ENCODE results near the gene SLC25A23. TPM values are rescaled to one million over a fixed set of nuclear protein-coding genes. Genes with fewer than 3 reads are reported as not detected.

The SLC25A23 gene
- total RNA-seq, 1 donor: 5.9 TPM

DNA sequence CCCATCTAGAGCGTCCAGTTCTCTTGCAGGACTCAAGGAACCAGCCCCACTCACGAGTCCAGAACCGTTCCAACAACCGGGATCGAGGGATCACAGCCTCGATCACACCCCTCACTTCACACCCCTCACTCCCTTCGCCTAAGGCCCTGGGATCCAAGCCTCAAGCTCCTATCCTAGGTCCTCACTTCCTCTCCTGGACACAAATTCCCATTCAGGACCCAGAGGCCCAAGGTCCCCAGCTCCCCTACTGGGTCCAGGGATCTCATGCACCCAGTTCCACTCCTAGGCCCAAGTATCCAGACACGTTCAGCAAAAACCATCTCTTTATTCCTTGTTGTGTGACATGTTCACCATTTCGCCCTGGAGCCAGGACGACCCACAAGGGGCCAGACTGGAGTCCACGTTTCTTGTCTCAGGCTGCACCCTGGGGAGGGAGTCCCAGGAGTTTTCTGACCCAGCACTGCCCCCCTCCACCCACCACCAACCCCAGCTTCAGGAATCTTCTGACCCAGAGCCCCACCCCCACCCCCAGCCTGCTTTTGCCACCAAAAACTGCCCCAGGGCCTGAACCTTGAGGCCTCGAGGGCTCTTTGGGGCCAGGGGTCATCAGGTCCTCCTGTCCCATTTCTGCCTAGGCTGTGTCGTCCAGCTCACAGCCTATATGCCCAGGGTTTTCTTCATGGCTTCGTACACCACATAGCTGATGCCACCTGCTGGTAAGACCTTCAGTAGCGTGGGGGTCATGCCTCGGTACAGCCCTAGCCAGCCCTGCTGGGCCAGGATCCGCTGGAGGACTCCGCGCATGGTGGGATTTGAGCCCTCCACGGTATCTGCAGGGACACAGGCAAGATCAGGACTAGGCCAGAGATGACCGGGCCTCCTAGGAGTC lies 33.6 kb downstream of the SLC25A23 start:
- peak overlapping the region; percentile 13 for H3K4me3 ChIP-seq (ENCODE audit: low read length)

DNA sequence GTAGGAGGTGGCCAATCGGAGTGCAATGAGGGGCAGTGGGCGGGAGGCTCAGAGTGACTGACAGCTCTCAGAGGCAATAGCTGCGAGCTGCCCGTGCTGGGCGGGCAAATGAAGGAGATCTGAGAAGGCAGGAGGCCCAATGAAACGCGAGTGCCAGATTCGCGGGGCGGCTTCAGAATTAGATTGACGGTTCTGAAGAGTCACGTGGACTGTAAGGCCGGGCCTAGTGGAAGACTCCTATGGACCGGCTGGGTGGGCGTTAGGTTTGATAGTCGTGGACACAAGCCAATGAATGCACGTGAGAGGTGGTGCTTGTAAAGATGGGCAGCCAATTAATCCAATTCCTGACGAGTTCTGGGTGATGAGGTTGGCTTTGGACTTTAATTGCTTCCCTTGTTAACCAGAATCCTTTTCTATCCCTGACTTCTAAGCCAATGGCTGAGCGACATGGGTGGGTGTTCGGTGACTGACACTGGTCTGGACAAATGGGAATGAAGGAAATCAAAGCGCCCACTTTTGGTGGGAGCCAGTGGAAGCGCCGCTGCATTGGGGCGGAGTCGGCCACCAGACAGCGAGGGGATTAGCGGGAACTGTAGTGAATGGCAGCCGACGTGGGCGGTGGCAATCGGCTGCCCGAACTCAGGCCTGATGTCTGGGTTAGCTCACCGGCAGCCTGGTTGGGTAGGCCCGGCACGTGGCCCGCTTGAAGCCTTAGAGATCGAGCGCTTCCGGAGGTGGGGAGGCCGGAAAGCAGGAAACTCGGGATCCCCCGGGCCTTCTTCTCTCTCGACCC lies 34.5 kb downstream of the SLC25A23 start:
- H3K4me1 ChIP-seq (ENCODE audit: insufficient read depth, low read length): peaks cover 35% of the 10 kb centered on the region

More for the DNA sequence above, 33.6 kb downstream of the SLC25A23 start:
- H3K27me3 ChIP-seq (ENCODE audit: insufficient read depth, low read length): no peaks in the 10 kb centered on the region
- peaks cover 35% of the 10 kb centered on the region for H3K4me1 ChIP-seq (ENCODE audit: insufficient read depth, low read length)
- no peaks in the 10 kb centered on the region for H3K9me3 ChIP-seq (ENCODE audit: low read depth, low read length)

DNA sequence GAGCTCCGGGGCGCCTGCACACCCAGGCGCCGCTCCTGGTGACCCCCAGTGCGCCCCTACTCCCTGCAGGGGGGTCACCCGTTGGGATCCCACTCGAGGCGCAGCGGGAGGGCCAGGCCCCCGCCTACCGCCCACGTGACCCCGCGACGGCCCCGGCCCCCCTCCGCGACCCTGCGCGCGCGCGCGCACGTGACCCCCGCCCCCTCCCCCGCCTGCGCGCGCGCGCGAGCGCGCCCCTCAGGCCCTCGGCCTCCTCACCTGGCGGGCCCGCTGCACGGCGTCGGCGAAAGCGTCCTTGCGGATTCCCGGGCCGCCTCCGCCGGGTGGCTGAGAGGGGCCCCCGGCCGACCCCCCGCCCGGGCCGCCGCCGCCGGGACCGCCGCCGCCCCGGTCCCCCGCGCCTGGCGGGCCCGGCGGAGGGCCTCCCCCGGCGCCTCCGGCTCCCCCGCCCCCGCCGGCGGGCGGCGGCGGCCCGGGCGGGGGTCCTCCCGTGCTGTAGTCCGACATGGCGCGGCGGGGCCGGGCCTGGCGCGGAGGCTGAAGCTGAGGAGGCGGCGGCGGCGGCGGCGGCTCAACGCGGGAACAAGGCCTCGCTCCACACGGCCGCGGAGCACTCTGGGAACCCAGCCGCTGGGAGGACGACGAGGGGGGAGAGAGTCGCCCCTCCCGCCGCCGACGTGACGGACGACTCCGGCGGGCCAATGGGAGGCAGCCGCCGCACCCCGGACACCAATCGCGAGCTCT lies 35.2 kb downstream of the SLC25A23 start, which contains the start of gene KHSRP:
TSS of gene KHSRP (minus strand) at position 617 of the 744 bp plus-strand sequence. CDS start at position 507, 110 bp downstream.
- Histone ChIP-seq H3K9me3 (ENCODE audit: low read depth, low read length) (no peaks in the 10 kb centered on the region), H3K27me3 (ENCODE audit: insufficient read depth, low read length) (no peaks in the 10 kb centered on the region), H3K4me1 (ENCODE audit: insufficient read depth, low read length) (peaks cover 31% of the 10 kb centered on the region), H3K4me3 (ENCODE audit: low read length) (peak within 1 kb of the TSS; percentile 54)

More for the DNA sequence above, 34.5 kb downstream of the SLC25A23 start:
- Histone ChIP-seq H3K27me3 (ENCODE audit: insufficient read depth, low read length) (no peaks in the 10 kb centered on the region), H3K4me3 (ENCODE audit: low read length) (peak overlapping the region; percentile 13), H3K9me3 (ENCODE audit: low read depth, low read length) (no peaks in the 10 kb centered on the region)

DNA sequence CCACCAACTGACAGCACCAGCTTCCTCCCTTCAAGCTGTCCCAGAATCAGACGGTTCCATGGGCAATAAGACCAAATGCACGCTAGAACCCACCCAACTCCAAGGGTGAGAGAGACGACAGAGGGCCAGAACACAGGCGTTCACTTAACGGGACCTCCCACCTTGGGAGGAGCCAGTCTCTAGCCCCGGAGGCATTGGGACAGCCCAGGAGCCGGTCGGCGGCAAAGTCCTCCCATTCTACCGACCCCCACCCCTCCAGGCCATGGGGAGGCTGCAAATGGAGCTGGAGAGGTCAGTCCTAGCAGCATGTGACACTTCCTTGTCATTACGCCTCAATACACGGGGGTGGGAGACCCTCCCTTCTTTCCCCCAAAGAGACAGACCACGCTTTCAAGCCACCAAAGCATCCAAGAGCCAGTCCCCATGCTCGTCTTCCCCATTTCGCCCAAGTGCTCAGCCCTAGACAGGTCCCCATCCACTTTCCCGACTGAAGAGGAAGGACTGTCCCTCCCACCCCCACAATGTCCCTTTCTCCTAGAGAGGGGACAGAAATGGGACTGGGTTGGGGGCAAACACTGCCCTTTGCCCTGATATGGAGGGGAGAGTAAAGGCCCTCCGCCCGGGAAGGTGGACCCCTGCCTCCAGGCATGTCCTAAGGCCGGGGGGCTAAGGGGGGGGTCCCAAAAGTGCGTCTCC lies 35.9 kb downstream of the SLC25A23 start:
- H3K9me3 ChIP-seq (ENCODE audit: low read depth, low read length): no peaks in the 10 kb centered on the region
- H3K4me3 ChIP-seq (ENCODE audit: low read length): peak overlapping the region; percentile 54
- H3K4me1 ChIP-seq (ENCODE audit: insufficient read depth, low read length): peaks cover 30% of the 10 kb centered on the region
- H3K27me3 ChIP-seq (ENCODE audit: insufficient read depth, low read length): no peaks in the 10 kb centered on the region

DNA sequence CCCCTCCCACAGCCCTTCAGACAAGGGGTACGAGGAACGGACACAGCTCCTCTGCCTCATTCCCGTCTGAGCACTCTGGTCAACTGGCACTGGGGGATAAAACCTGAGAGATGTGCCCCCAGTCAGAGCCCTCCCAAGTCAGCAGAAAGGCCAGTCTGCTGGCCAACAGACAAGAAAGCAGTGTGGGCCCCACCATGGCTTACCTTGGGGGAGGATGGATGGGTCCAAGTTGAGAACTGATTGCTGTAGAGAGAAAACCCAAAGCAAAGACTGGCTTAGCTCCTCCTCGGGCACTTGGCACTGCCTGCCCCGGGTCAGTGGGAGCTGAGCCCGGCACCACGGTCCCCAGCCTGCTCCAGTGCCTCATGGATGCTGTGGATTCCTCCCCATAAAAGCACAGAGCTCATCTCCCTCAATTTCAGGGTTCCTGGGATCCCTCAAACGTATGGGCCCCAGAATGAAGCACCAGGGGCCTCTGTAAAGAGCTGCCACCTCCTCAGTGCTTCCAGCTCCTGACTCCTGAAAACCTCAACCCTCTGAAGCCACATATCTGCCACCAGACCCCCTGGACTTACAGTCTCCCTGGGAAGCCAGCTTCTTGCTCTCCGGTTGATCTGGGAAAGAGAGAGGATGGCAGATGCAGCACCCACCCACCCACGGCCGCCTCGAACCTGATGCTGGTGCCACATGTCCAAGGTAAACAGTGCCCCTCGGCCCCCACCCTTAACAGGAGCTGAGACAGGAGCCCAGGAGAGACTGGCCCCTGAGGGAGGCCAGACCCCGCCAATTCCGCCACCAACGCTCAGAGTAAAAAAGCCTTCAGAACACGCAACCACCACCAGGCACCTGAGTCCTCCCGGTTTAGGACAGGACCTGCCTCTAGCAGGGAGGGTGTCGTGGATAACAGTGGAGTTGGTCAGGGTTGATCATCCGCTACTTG lies 38.2 kb downstream of the SLC25A23 start:
- Histone ChIP-seq H3K4me3 (ENCODE audit: low read length) (no peak overlapping the region), H3K27me3 (ENCODE audit: insufficient read depth, low read length) (no peaks in the 10 kb centered on the region), H3K9me3 (ENCODE audit: low read depth, low read length) (no peaks in the 10 kb centered on the region), H3K4me1 (ENCODE audit: insufficient read depth, low read length) (peaks cover 30% of the 10 kb centered on the region)

DNA sequence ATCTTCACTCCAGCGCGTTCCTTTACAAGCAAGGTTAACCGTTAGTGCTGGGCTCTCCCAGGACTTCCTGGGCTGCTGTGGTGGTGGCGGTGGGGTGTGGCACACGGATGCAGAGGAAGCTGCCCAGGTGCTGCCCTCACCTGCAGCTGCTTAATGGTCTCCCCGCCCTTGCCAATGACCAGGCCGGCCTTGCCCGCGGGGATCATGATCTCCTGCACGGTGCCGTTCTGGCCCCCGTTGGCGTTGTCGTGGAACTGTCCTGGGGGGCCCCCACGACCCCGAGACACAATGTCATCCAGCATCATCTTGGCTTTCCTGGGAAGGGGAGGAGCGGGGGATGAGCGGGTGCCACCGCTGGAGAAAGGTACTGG lies 41.0 kb downstream of the SLC25A23 start:
- H3K27me3 ChIP-seq (ENCODE audit: insufficient read depth, low read length): no peaks in the 10 kb centered on the region

DNA sequence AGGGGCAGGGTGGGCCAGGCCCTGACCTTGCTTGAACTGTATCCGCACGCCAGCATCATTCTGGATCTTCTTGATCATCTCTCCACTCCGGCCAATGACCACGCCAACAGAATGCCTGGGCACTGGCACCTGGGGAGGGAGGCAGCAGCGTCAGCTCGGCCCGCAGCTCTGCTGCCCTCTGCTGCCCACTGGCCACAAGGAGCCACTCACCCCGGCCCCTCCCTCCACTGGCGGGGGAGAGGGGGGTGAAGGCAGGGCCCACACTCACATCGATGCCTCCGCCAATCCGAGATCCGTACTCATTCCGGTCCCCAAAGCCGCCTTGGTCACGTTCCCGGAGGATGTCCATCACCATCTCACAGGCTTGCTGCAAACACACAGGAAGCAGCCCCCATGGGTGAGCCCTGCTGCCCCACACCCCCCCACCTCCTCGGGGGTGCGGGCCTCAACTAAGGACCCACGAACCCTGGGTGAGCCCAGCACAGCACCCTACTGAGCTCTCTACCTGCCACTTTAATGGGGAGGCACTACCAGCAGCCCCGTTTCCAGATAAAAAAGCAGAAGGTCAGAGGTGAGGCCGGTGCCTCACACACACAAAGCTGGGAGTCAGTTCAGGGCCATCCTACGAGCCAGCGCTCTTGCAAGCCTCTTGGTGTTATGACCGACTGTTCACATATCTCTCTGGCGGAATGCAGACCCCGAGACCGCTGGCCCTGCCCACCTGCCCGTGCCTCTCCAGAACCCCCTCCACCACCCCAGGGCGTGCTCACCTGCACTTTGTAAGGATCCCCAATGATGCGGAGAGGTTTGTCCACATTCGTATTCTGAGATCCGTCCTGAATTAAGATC lies 41.7 kb downstream of the SLC25A23 start:
- Histone ChIP-seq H3K9me3 (ENCODE audit: low read depth, low read length) (no peaks in the 10 kb centered on the region), H3K27me3 (ENCODE audit: insufficient read depth, low read length) (no peaks in the 10 kb centered on the region), H3K4me1 (ENCODE audit: insufficient read depth, low read length) (peaks cover 12% of the 10 kb centered on the region), H3K4me3 (ENCODE audit: low read length) (no peak overlapping the region)

More for the DNA sequence above, 41.0 kb downstream of the SLC25A23 start:
- no peaks in the 10 kb centered on the region for H3K9me3 ChIP-seq (ENCODE audit: low read depth, low read length)
- peaks cover 18% of the 10 kb centered on the region for H3K4me1 ChIP-seq (ENCODE audit: insufficient read depth, low read length)
- no peak overlapping the region for H3K4me3 ChIP-seq (ENCODE audit: low read length)

DNA sequence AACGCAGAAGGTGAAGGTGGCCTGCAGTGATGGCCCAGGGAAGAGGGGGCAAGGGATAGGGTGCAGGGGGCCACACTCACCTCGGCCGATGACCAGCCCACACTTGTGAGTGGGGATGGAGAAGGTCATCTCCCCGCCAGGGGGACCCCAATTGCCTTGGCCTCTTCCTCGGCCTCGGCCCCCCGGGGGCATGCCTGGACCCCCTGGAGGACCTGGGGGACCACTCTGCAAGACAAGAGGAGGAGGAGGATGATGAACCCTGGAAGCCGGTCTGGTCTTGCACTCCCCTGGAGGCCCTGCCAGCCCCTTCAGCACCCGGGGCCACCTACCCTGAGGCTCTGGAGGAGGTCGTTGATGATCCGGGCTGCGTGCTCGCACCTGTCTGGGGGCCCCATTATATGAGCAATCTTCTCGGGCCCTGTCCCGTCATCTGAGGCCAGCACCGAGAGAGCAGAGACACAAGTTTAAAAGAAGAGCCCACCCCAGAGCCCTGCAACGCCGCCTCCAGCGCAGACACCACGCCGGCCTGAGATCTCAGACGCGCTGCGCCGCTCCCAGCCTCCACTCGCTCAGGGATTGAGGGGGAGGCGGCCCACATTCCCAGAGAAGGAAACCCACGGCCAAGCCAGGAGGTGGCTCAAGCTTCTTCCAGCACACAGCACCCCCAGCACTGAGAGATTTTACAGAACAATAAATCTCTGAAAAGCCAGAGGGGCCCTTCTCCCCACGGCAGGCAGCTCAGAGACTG lies 42.8 kb downstream of the SLC25A23 start:
- peaks cover under 1% of the 10 kb centered on the region for H3K4me1 ChIP-seq (ENCODE audit: insufficient read depth, low read length)
- no peaks in the 10 kb centered on the region for H3K27me3 ChIP-seq (ENCODE audit: insufficient read depth, low read length)
- H3K4me3 ChIP-seq (ENCODE audit: low read length): no peak overlapping the region
- no peaks in the 10 kb centered on the region for H3K9me3 ChIP-seq (ENCODE audit: low read depth, low read length)

DNA sequence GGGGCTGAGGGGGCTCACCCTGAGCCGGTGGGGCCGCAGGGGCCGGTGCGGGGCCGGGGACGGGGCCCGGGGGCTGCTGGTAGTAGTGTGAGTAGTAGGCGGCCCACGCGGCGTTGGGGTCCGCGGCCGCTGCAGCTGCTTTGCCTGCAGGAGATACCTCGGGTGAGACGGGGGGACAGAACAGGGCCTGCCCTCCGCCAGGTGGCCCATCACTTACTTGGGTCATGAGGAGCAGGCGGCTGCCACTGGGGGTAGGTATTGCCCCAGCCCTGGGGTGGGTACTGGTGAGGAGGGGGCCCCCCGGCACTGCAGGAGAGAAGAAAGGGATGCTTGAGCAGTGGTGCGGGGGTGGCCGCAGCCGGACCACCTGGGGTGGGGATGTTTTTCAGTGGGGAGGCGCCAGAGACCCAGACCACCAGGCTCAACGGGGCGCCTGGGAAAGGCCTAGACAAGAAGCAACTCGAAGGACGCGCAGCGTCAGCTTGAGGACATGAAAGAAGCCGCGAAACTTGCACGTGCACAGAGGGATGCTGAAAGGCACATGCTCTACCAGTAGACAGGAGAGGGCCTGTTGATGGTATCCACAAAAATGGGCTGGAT lies 43.9 kb downstream of the SLC25A23 start:
- H3K27me3 ChIP-seq (ENCODE audit: insufficient read depth, low read length): no peaks in the 10 kb centered on the region
- H3K4me1 ChIP-seq (ENCODE audit: insufficient read depth, low read length): no peaks in the 10 kb centered on the region
- H3K4me3 ChIP-seq (ENCODE audit: low read length): no peak overlapping the region
- no peaks in the 10 kb centered on the region for H3K9me3 ChIP-seq (ENCODE audit: low read depth, low read length)

DNA sequence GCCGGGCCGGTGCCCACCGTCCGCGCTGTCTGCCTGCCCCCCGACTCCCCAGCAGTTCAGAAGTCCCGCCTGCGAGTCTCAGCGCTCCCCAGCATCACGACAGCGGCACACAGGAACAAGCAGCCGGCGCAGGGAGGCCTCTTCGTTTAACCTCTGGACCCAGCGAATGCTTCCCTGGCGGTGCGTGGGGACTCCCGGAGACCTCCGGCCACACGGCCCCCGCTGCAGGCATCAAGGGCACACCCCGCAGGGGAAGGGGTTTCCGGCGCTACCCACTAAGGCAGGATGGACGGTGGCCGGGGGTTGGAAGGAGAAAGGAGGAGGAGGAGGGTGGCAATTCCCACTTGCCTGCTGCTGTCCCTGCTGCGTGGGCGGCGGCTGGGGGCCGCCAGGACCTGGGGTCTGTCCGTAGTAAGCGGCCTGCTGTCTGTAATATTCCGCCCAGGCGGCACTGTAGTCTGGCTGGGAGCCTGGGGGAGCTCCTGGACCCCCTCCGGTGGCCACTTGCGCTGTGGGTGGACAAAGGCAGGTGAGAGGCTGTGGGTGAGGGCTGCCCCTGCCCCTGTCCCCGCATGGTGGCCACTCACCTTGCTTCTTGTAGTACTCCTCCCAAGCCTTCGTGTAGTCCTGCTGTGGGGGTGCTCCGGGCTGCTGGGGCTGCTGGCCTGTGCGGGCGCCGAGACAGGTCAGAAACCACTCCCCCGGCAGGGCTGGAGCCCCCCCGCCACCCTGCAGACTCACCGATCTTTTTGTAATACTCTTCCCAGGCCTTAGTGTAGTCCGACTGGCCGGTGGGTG lies 44.6 kb downstream of the SLC25A23 start:
- Histone ChIP-seq H3K9me3 (ENCODE audit: low read depth, low read length) (no peaks in the 10 kb centered on the region), H3K4me3 (ENCODE audit: low read length) (no peak overlapping the region)

More for the DNA sequence above, 44.6 kb downstream of the SLC25A23 start:
- Histone ChIP-seq H3K4me1 (ENCODE audit: insufficient read depth, low read length) (no peaks in the 10 kb centered on the region), H3K27me3 (ENCODE audit: insufficient read depth, low read length) (no peaks in the 10 kb centered on the region)
